HG03521 (cell line): ENCODE measurements around the gene WDR86.

Source experiments
- ATAC-seq: cut with Tn5 transposase; IDR thresholded peaks from one replicate; pipeline ENCODE4 v1.9.1; 2021; ENCODE audit warnings: mild to moderate bottlenecking, moderate library complexity; ENCODE audit not compliant: unreplicated experiment

The WDR86 gene

DNA sequence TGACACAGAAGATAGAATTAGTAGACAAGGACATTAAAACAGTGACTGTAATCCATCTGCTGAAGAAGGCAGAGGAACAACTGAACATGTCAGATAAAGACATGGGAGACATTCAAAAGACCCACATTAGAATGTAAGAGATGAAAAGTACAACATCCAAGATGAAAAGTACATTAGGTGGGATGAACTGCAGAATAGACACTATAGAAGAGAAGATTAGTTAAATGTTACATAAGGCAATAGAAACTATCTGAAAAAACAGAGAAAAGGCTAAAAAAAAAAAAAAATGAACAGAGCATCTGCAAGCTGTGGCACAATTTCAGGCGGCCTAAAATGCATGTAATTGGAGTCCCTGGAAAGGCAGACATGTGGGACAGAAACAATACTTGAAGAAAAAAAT, 46.7 kb downstream of the WDR86 start:
- ATAC-seq = no peak

DNA sequence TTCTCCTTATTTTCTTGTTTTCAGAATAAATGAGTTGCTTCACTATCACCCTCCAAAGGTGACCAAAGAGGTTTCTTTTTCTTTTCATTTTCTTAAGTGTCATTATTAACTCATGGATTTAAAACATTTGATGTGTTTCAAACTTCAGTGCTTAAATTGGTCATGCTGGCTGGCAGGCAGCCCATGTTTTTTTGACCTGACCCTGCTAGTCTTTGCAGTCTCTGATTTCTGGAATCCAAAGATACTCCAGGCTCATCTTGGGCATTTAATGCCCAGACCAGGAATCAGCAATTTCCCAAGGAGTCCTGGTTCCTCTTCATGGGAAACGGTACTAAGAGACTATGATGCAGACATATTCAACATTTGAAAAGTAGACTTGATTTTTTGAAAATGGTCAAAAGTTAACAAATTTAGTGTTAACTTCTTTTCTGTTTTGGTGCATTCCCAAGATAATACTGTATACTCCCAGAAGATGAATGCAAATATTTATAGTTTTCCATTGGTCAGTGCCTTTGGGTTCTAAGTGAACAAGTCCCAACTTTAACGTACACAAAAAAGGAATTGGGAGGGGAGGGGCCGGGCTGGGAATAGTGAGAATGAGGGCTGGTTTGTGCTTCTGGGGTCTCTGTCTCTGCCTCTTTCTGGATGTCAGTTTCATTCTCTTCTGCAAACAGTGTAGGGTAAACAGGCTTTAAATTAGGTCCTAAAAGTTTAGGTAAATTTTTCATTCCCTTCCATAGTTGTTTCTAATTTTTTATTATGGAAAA, 48.5 kb downstream of the WDR86 start:
- ATAC-seq = no peak

- ATAC-seq = no peak
Measured at GRCh38 chr7:151352512-151352911, 57.3 kb downstream of the WDR86 start.

GRCh38 chr7:151351967-151352366, 57.9 kb downstream of the WDR86 start:
- ATAC-seq = no peak

DNA sequence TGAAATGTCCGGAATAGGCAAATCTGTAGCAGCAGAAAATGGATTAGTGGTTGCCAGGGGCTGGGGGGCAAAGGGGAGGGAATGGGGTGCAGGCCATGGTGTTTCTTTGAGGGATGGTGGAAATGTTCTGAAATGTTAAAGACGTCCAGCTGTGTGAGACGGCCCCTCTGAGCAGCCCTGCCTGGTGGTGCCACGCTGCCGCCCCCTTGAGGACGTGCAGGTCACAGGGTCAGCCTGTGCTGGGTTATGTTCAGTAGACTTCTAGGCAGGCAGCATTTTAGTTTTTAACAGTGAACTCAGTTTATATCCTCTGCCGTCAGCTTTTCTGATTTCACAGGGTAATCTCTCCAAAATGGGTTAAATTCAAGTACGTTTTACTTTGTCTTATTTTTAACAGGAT, 58.8 kb downstream of the WDR86 start:
- ATAC-seq = no peak

DNA sequence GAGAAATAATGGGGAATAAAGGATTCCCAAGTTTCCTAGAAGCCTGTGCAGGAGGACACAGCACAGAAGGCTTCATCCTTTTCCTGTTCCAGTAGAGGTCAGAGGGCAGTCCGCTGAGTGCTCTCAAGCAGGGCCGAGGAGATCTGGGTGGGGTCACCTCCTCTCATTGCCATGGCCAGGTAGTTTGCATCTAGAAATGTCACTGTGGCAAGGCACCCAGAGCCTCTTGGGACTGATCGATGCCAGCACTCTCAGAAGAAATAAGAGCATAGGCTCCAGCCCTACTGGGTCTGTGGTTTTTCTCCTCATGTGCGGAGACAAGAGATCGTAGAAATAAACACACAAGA, 60.4 kb downstream of the WDR86 start:
- ATAC-seq = peak; percentile 28

DNA sequence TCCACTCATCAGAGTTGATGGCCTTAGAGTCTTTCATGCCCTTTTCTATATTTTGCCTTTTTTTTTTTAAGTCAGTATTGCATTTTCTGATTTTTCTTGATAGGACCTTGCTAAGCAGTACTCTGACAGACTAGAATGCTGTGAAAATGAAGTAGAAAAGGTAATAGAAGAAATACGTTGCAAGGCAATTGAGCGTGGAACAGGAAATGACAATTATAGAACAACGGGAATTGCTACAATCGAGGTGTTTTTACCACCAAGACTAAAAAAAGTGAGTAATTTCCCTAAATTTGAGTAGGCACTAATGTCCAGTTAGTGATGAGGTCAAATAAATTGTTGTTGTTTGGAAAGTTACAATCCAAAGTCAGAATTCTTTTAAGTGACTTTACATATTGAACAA, 60.9 kb downstream of the WDR86 start:
- ATAC-seq = no peak

DNA sequence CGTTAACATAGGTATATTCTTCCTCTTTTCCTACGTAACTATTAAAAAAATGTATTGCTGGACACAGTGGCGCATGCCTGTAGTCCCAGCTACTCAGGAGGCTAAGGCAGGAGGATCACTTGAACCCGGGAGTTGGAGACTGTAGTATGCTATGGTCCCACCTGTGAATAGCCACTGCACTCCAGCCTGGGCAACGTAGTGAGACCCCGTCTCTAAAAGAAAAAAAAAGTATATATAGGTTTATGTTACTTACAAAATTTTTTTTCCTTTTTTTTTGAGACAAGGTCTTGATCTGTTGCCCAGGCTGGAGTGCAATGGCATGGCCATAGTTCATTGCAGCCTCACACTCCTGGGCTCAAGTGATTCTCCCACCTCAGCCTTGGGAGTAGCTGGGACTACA, 62.6 kb downstream of the WDR86 start:
- ATAC-seq = no peak

DNA sequence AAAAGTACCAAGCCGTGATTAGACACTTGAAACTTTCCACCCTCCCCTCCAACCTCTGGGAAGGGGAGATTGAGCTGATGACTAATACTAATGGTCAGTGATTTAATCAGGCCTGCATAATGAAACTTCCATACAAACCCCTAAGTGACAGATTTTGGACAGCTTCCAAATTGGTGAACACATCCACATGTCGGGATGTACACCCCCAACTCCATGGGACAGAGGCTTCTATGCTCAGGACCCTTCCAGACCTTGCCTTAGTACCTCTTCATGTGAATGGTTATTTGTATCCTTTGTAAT, 63.4 kb downstream of the WDR86 start:
- no peak for ATAC-seq

DNA sequence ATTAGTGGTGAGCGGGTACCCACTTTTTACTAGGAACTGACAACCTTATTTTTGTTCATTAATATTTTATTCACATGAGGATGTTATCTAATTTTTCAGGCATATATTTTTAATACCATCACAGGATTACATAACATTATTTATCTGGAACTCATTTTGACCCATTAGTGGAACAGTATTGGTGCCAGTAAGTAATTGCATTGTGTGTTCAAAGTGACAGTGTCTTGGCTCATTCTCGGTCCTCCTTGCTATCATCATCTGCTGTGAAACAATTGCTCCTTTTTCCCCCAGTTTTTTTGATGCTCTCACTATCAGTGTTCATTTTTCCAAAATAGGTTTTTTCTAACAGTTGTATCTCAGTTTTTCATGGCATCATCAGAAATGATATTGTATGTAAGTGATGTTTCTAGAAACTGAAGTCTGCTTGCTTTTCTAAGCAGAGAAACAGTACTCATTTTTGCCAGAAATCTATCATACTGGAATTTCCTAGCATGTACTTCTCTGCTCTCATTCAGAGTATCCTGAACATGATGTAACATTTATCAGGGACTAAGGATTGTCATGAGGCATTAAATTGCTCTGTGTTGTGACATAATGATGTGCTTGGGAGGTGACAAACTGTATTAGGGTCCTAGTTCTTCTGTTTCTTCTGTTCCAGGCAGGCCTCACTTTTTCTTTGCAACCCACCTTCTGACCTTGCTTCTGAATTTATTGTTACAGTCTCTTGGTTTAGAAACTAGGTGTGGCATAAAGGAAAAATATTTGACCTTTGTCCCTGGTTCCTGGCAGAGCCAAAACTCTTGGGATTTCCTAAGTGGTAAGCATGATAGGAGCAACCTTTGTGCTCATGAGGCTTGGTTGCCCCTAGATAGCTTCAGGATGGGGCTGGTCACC, 64.0 kb downstream of the WDR86 start:
- ATAC-seq = no peak

- no peak for ATAC-seq
Measured at GRCh38 chr7:151343516-151343915, 66.3 kb downstream of the WDR86 start.

DNA sequence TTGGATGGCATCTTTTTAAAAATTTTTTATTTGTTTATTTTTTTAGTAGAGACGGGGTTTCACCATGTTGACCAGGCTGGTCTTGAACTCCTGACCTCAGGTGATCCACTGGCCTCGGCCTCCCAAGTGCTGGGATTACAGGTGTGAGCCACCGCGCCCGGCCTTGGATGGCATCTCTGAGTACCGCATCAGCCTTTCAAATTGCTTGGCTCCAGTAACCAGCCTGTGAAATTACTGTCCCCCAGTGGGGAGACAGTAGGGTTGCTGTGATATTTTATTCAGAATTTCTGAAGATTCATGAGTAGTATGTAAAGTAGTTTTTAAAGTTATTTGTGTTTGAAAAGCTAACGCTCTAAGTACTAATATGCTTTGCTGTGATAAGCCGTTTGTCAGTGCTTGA, 67.0 kb downstream of the WDR86 start:
- ATAC-seq = no peak

GRCh38 chr7:151342102-151342646, 67.7 kb downstream of the WDR86 start:
- peak; percentile 41 for ATAC-seq

GRCh38 chr7:151341357-151342101, 68.3 kb downstream of the WDR86 start, which contains the start of gene NUB1:
Gene NUB1 (plus strand): TSS chr7:151341812. CDS start chr7:151345350, 3,538 bp downstream.
- ATAC-seq = peak; percentile 58

- no peak for ATAC-seq
Measured at GRCh38 chr7:151340794-151341356, 69.0 kb downstream of the WDR86 start.

GRCh38 chr7:151339651-151340382, 70.0 kb downstream of the WDR86 start:
- peak; percentile 24 for ATAC-seq

DNA sequence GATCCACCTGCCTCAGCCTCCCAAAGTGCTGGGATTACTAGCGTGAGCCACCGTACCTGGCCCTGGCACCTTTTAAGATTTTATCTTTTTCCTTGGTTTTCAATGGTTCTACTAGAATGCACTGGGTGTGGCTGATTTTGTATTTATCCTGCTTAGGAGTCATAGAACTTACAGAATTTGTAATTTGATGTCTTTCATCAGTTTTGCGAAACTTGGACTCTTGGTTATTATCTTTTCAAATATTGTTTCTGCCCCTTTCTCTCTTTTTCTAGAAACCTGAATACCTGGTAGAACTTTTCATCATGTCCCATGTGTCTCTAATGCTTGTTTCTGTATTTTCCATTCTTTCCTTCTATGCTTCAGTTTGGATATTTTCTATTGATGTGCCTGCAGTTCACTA, 71.0 kb downstream of the WDR86 start:
- ATAC-seq = no peak

DNA sequence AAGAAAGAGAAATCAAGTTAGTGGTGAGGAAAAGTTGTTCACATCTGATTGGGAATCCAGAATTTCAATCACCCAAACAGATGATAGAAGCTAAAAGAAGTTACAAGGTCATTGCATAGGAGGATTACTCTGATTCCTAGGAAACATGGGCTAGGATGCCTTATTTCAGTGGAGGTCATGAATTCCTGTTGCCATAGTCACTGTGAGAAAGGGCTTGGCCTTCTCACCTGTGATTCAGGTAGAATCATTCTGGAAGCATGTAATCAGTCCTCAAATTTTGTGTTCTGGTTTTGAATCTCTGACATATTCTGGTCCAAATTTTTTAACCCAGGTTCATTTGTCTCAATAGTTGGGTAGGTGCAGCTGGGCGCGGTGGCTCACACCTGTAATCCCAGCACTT, 72.5 kb downstream of the WDR86 start:
- no peak for ATAC-seq

DNA sequence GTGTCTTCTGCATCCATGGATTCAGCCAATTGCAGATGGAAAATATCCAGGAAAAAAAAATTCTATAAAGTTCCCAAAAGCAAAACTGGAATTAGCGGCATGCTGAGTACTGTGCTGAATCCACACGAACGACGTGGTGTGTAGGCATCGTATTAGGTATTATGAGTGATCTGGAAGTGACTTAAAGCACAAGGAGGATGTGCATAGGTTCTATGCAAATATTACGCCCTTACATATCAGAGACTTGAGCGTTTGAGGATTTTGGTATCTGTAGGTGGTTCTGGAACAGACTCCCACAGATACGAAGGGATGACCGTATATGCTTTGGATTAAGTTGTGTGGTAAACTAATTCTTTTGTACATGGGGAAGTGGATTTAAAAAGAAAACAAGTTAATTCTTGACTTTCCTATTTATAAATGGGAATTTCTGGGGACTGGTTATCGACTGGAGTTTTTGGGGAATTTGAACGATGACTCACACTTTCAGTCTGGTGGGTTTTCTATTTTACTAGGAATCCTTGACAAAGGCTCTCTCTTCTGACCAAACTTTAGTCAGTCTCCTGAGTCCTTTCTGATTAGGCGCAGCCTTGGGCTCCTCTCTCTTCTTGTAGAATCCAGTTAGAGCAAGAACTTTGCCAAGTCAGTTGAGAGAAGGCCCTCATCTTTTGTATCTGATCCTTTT, 73.7 kb downstream of the WDR86 start:
- no peak for ATAC-seq

- no peak for ATAC-seq
Measured at GRCh38 chr7:151334628-151335027, 75.2 kb downstream of the WDR86 start.
